NCI-H2171 treated with DMSO at 0.1 percent for 48 hours (cell line): ENCODE results near the gene PTF1A.
"Not testable (repeated sequence)": the region's sequence is repeated elsewhere in the genome, so short reads cannot be mapped to it uniquely, and the experiment has no call there.

Source experiments
- DNase-seq: peaks from one replicate; lab custom pipeline; 2025; lab: John Stamatoyannopoulos, UW

Gene PTF1A

DNA sequence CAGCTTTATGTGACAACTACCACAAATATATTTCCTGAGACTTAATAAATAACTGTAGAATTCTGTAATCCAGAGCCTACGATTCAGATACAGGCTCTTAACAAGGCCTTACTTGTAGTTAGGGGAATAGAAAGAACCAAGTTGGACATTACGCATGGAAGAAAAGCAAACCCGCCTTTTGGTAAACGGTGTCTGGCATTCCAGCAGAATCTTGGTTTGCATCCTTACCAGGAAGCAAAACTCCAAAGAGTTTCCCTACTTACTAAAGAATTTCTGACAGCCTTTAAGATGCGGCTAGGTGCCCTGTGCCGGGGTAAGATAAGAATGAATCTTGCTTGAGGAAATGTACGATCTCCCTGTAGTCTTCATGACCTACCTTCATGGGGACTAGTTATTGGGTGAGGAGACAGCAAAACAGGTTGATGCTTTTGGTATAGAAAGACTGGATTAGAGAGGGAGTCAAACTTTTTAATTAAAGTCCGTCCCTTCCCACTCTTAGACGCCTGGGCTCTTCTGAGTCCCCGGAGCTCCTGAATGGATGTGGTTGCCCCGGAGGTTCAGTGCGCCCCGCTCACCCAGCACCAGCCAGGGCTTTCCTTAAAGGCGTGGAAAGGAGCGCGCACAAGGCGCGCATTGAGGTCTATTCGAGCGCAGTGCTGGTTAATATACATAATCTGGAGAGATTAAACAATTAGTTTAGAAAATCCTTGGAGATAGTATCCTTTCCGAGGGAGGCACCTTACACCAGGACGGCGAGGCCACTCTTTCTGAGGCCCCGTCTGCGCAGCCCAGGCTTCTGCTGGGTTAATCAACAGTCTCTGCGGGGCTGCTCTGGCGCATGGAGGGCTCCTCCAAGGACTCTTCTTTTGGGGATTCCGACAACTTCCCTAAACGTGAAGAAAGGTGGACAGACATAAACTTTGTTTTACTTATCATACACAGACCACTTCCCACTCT lies 11.5 kb downstream of the PTF1A start:
- DNase-seq, result no peak

- DNase-seq, result no peak
These were observed 12.7 kb downstream of the PTF1A start for GRCh38 chr10:23204773-23205172.

DNA sequence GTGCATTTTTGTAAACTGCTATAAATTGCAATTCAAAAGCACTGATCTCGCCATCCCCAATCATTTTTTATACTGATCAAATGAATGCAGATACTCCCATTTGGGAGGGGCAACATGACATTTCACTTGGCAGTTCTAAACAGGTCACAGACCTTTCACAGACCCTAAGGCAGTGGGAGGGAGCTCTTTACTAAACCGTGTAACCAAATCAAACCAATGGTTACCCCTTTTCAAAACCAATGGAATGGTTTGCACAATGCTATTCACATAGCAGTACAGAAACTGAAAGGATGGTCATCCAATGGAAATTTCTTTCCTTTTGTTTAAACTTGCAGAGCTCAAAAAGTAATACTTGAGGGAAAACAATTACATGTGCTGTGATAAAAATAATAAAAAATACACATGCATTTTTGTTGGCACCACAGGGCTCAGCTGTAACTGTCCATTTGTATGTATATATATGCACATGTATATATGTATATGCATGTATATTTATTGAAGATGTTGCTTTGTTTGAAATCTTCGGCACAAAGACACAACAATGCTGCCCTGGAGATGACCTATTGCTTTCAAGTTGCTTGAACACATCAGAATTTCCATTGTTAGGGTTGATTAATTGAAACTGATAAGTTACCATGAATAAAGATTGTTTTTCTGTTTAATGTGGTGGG lies 14.0 kb downstream of the PTF1A start:
- no peak for DNase-seq

- no peak for DNase-seq
These were observed 25.4 kb downstream of the PTF1A start for GRCh38 chr10:23217471-23217870.

DNA sequence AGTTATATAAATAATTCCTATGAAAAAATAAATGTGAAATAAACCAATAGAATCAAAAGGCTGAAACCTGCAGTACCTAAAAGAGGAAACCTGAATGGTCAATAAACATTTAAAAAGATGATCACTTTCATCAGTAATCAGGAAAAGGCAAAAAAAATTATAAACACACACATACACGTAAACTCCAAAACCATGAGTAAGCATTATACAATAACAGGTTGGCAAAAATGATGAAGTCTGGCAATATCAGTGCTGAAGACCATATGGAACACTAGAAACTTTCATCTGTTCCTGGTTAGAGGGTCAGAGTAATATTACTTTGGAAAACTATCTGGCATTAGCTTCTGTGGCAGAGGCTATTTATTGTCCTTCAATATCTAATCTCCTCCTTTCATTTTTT lies 38.5 kb downstream of the PTF1A start:
- DNase-seq, result no peak

GRCh38 chr10:23238015-23238414 lies 45.9 kb downstream of the PTF1A start:
- no peak for DNase-seq

GRCh38 chr10:23241779-23242178 lies 49.7 kb downstream of the PTF1A start:
- not testable (repeated sequence) for DNase-seq
